ENCODE results near the gene DIP2B. TPM values are rescaled to one million over a fixed set of nuclear protein-coding genes. Genes with fewer than 3 reads are reported as not detected.

DIP2B gene
- total RNA-seq, 1 experiment from 2014 or later: 26.1 TPM

- Mint-ChIP-seq H3K4me1 (no peaks in the 10 kb centered on the region), H3K27ac (no peak overlapping the region), H3K36me3 (peaks cover 29% of the 10 kb centered on the region), H3K27me3 (ENCODE audit: low read depth) (no peaks in the 10 kb centered on the region), H3K9me3 (no peaks in the 10 kb centered on the region), H3K4me3 (no peak overlapping the region)
- ChIA-PET POLR2A (no interaction called here), CTCF (no interaction called here)
- DNase-seq (ENCODE audit: low spot score) (no peak), ATAC-seq (no peak)
- no peak for TF ChIP-seq ZNF232 (CRISPR knock-in tag; IDR thresholded peaks at IDR 0.05)
- TF ChIP-seq CBFB (CRISPR knock-in tag; IDR thresholded peaks at IDR 0.05; ENCODE audit: low read depth): no peak
- TF ChIP-seq ATF3 (CRISPR knock-in tag; conservative IDR thresholded peaks at IDR 0.05): no peak
- TF ChIP-seq ZMAT4 (CRISPR knock-in tag; IDR thresholded peaks at IDR 0.05): no peak
- no peak for TF ChIP-seq ZNF671 (CRISPR knock-in tag; IDR thresholded peaks at IDR 0.05)
- TF ChIP-seq ZNF281 (CRISPR knock-in tag; IDR thresholded peaks at IDR 0.05): no peak
- no peak for TF ChIP-seq CREB1 (CRISPR knock-in tag; IDR thresholded peaks at IDR 0.05)
- TF ChIP-seq OVOL2 (CRISPR knock-in tag; IDR thresholded peaks at IDR 0.05; ENCODE audit: borderline replicate concordance): no peak
- no peak for TF ChIP-seq NR2C2 (CRISPR knock-in tag; IDR thresholded peaks at IDR 0.05)
- no peak for TF ChIP-seq GTF2I (CRISPR knock-in tag; conservative IDR thresholded peaks at IDR 0.05)
- TF ChIP-seq MAX (CRISPR knock-in tag; IDR thresholded peaks at IDR 0.05): no peak
- TF ChIP-seq ETV6 (CRISPR knock-in tag; IDR thresholded peaks at IDR 0.05): no peak
- TF ChIP-seq STAT6 (CRISPR knock-in tag; conservative IDR thresholded peaks at IDR 0.05; ENCODE audit: low read depth): no peak
- no peak for TF ChIP-seq AFF4 (CRISPR knock-in tag; IDR thresholded peaks at IDR 0.05; ENCODE audit: borderline replicate concordance)
- no peak for TF ChIP-seq USF2 (CRISPR knock-in tag; IDR thresholded peaks at IDR 0.05)
- no peak for TF ChIP-seq PRDM15 (CRISPR knock-in tag; IDR thresholded peaks at IDR 0.05)
Observed at GRCh38 chr12:50696931-50697330, 192.1 kb downstream of the DIP2B start.
